NCI-H128 (cell line): ENCODE data around the gene PRELID1.
"Not testable (repeated sequence)": the region's sequence is repeated elsewhere in the genome, so short reads cannot be mapped to it uniquely, and the experiment has no call there.

ENCODE experiments used
- DNase-seq: peaks from one replicate; lab custom pipeline; 2025; ENCODE audit not compliant: unreplicated experiment; lab: John Stamatoyannopoulos, UW

Gene PRELID1, protein sequence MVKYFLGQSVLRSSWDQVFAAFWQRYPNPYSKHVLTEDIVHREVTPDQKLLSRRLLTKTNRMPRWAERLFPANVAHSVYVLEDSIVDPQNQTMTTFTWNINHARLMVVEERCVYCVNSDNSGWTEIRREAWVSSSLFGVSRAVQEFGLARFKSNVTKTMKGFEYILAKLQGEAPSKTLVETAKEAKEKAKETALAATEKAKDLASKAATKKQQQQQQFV

DNA sequence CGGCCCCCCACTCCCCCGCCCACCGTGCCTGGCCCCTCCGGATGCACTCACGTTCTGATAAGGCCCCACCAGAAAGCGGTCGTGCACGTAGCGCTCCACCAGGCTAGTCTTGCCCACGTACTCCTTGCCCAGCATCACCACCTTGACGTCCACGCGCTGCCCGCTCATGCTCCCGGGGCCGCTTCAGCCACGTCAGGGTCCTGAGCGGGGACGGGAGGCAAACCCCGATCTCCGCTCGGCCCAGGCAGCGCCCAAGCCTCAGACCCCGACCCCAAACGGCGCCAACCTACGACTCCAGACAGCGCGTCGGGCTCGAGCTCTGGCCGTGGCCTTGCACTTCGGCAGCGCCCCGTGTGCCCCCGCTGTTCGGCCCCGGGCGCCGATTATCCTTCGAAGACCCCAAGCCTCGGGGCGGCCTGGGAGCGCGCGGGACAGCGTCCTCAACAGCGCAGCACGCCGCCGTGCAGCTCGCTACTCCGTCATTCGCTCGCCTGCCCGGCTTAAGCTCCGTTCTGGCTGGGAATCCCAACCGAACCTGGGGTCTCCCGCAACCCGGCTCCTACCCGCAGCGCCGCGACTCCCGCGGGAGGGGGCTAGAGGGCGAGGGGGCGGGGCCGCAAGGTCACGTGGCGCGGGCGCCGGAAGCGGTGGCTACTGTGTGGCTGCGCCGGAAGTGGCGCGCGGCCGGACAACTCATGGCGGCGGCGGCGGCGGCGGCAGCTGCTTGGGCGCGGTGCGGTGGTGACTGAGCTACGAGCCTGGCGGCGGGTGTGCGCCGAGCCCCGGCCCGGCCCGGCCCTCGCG is at the start of gene PRELID1, which contains the start of gene RAB24:
TSS of gene PRELID1 (plus strand) at position 679 of the 804 bp plus-strand sequence. CDS start 187 bp downstream, outside the sequence.
TSS of gene RAB24 (minus strand) at position 599 of the 804 bp plus-strand sequence. CDS start at position 168, 431 bp downstream.
- peak; percentile 37 for DNase-seq

- DNase-seq, result no peak
These were observed 47.3 kb upstream of the PRELID1 start for GRCh38 chr5:177256296-177256695.

- DNase-seq, result not testable (repeated sequence)
These were observed 44.9 kb upstream of the PRELID1 start for GRCh38 chr5:177258711-177259110.

GRCh38 chr5:177260961-177261360 is 42.6 kb upstream of the PRELID1 start:
- DNase-seq, result no peak

DNA sequence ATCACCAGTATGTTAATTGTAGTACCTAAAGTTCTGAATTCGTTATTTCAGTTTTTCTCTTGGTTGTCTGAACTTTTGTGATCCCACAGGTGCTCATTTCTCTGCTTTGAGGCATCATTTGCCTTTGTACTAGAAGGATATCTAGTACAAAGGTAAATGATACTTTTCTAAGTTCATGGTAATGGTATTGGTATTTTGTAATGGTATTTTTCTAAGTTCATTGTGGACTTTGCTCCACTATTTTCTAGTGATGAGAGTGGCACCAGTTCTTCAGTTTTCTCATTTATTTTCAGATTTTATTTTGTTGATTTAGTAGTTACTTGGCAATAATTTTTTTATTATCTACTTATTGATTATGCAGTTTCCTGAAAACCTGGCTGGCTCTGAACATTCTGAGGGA is 42.1 kb upstream of the PRELID1 start:
- DNase-seq, result no peak

GRCh38 chr5:177264178-177264577 is 39.4 kb upstream of the PRELID1 start:
- DNase-seq, result no peak

GRCh38 chr5:177265395-177265794 is 38.2 kb upstream of the PRELID1 start:
- DNase-seq, result no peak

GRCh38 chr5:177269232-177269895 is 34.2 kb upstream of the PRELID1 start:
- DNase-seq, result no peak

DNA sequence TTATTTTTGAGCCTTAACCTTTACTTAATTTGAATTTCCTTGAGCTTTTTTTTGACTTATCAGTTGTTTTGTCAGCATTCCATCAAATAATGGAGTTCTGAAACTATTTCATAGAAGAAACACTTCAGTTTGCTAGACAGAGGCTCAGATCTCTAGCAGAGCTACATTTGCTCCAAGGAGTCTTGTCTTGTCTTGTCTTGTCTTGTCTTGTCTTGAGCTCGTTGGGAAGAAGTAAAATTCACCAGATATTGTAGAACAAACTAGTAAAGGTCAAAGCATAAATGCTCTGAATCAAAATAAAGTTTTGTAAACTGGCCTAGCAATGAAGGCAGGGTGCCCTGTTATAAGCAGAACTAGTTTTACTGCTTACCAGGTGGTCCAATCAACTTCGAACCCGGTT is 33.6 kb upstream of the PRELID1 start:
- DNase-seq, result no peak

GRCh38 chr5:177270653-177271052 is 32.9 kb upstream of the PRELID1 start:
- DNase-seq, result no peak

DNA sequence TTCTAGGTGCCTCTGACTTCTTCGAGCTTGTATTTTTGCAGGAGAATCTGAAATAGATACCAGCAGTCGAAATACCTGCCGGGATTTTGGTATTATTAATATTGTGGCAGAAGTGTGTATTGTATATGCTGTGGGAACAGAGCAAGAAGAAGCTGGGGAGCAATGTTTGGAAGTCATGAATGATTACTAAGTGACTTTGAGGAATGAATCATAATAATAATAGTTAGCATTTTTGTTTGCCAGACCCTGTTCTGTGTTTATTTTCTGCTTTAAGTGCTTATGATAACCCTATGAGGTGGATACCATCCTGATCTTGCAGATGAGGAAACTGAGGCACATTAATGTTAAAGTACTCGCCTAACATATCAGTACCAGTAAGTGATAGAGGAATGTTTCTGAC is 32.5 kb upstream of the PRELID1 start:
- DNase-seq, result no peak

DNA sequence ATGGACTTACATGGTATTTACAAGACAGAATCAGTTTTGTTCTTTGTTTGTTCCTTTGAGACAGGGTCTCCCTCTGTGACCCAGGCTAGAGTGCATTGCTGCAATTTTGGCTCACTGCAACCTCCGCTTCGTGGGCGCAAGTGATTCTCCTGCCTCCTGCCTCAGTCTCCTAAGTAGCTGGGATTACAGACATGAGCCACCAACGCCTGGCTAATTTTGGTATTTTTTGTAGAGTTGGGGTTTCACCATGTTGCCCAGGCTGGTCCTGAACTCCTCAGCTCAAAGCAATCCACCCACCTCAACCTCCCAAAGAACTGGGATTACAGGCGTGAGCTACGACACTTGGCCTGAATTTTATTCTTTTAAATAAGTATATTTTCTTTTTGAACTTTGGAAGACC is 27.7 kb upstream of the PRELID1 start:
- DNase-seq, result no peak

DNA sequence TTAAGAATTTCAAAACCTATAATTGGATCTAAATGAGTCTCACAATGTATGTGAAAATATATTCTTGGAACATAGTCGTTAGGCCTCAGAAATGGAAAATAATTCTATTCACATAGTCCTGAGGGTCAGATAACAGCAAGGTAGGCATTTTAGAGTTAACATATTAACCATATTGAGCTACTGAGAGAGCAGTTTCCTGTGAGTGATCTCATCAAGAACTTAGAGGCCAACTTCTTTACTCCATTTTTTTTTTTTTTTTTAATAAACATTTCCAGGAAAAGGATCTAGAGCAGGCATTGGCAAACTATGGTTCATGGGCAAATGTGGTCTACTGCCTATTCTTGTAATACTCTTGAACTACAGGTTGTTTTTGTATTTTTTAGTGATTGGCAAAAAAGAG is 26.7 kb upstream of the PRELID1 start:
- DNase-seq, result no peak

GRCh38 chr5:177288191-177288590 is 15.4 kb upstream of the PRELID1 start:
- DNase-seq, result no peak

- DNase-seq, result no peak
These were observed 12.6 kb upstream of the PRELID1 start for GRCh38 chr5:177290816-177291596.

DNA sequence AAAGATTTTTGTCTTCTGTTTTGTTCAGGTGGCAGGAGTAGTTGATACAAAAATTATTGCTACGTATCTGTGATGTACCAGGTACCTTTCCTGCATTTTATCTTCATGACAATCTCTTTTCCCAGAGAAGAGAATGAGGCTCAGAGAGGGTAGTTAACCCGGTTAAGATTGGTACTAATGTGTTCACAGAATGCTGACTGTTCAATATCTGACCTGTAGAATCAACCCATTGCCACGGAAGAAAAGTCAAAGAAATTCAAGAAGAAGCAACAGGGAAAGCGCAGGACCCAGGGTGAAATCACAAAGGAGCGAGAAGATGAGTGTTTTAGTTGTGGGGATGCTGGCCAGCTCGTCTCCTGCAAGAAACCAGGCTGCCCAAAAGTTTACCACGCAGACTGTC is 11.9 kb upstream of the PRELID1 start:
- DNase-seq, result no peak

GRCh38 chr5:177293819-177294581 is 9.6 kb upstream of the PRELID1 start:
- DNase-seq, result no peak

DNA sequence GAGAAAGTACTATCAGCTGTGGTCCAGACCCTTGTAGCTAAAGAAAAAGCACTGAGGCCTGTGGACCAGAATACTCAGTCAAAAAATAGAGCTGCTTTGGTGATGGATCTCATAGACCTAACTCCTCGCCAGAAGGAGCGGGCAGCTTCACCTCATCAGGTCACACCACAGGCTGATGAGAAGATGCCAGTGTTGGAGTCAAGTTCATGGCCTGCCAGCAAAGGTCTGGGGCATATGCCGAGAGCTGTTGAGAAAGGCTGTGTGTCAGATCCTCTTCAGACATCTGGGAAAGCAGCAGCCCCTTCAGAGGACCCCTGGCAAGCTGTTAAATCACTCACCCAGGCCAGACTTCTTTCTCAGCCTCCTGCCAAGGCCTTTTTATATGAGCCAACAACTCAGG is 9.0 kb upstream of the PRELID1 start:
- no peak for DNase-seq

GRCh38 chr5:177295924-177296323 is 7.7 kb upstream of the PRELID1 start:
- DNase-seq, result no peak

DNA sequence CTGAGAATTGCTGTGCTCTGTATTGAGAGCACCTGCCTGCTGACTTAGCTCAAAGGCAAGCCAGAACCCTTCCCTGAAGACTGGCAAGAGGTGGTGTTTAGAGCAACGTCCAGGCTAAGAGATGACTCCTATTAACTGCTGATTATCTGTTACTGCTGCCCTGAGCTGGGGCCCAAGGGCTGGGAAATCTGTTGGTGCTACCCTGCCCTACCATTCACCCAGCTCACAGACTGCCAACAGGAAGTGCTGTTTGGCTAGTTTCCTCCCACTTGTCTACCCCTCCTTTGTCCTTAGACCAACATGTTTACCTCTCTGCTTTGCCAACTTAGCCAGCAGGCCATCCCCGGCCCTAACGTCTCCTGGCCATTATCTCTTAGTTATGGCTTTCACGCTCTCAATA is 7.0 kb upstream of the PRELID1 start:
- DNase-seq, result no peak
